Measurements from ENCODE around the gene OLFM1.

The OLFM1 gene

GRCh38 chr9:135076143-135076875, 11.2 kb upstream of the OLFM1 start:
- DNase-seq (ENCODE audit: low read depth in 2 of 2) = no peak

DNA sequence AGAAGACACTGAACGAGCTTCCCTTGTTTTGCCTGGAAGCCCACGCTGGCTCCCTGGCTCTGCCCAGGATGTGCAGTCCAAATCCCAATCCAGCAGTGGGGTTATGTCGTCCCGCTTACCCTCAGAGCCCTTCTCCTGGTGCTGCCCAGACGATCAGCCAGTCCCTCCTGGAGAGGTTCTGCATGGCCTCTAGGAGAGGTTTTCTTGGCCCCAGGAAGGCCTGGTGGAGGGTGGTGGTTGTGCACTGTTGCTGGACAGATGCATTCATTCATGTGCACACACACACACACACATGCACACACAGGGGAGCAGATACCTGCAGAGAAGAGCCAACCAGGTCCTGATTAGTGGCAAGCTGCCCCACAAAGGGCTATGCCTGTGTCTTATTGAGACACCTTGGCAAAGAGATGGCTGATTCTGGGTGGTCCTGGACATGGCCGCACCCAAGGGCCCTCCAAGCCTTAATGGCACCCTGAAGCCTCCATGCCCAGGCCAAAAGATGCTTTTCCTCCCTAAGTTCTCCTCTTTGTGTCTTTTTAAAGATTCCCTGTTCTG, 10.5 kb upstream of the OLFM1 start:
- DNase-seq (ENCODE audit: low read depth in 2 of 2) = no peak

GRCh38 chr9:135077497-135078200, 9.8 kb upstream of the OLFM1 start:
- no peak for DNase-seq (ENCODE audit: low read depth in 2 of 2)

GRCh38 chr9:135078361-135078821, 9.1 kb upstream of the OLFM1 start:
- no peak for DNase-seq (ENCODE audit: low read depth in 2 of 2)

- DNase-seq (ENCODE audit: low read depth in 2 of 2) = no peak
Measured at GRCh38 chr9:135079018-135079417, 8.4 kb upstream of the OLFM1 start.

GRCh38 chr9:135079676-135080075, 7.8 kb upstream of the OLFM1 start:
- no peak for DNase-seq (ENCODE audit: low read depth in 2 of 2)

- DNase-seq (ENCODE audit: low read depth in 2 of 2) = no peak
Measured at GRCh38 chr9:135080286-135081263, 6.9 kb upstream of the OLFM1 start.

- no peak for DNase-seq (ENCODE audit: low read depth in 2 of 2)
Measured at GRCh38 chr9:135081264-135081660, 6.2 kb upstream of the OLFM1 start.

- no peak for DNase-seq (ENCODE audit: low read depth in 2 of 2)
Measured at GRCh38 chr9:135081731-135082130, 5.7 kb upstream of the OLFM1 start.

- no peak for DNase-seq (ENCODE audit: low read depth in 2 of 2)
Measured at GRCh38 chr9:135082536-135082935, 4.9 kb upstream of the OLFM1 start.

DNA sequence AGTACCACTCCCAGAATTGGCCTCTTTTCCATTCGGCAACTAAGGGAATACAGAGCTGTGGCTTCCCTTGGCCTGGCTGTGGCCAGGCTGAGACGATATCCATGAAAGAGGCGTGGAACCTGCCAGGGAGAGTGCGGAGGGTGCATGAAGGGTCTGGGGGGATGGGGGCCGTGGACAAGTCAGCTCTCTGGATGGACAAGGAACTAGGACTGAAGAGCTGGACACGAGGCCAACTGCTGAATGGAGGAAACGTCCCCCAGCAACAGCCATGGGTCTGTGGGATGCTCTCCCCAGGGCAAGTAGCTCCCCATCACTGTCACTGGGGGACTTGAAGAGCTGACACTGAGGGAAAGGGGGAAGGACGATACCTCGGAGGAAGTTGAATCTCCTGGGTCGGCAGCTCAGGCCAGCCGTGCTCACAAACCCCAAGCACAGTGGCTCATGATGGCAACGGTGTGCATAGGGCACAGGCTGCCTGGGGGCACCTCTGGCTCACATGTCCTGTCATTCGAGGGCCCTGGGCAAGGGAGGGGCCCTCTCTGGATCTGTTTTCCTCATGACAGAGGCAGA, 4.1 kb upstream of the OLFM1 start:
- DNase-seq (ENCODE audit: low read depth in 2 of 2) = no peak

DNA sequence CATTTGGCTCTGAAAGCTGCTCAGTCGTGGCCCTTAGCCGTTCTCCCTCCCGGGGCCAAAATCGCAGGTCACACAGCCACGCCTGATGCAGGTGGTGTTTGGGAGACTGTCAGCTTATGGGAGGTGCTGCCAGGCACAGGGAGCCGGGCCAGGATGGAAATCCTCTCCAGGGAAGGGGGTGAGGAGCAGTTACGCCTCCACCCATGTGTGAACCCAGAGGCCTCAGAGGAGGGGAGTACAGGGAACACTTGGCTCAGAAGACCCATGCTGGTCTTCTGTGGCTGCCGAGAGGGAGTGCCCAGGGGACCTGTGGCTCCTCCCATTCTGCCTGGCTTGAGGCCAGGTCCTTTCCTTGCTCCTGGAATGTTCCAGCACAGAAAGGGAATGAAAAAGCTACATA, 3.6 kb upstream of the OLFM1 start:
- no peak for DNase-seq (ENCODE audit: low read depth in 2 of 2)

- no peak for DNase-seq (ENCODE audit: low read depth in 2 of 2)
Measured at GRCh38 chr9:135084262-135084661, 3.2 kb upstream of the OLFM1 start.

DNA sequence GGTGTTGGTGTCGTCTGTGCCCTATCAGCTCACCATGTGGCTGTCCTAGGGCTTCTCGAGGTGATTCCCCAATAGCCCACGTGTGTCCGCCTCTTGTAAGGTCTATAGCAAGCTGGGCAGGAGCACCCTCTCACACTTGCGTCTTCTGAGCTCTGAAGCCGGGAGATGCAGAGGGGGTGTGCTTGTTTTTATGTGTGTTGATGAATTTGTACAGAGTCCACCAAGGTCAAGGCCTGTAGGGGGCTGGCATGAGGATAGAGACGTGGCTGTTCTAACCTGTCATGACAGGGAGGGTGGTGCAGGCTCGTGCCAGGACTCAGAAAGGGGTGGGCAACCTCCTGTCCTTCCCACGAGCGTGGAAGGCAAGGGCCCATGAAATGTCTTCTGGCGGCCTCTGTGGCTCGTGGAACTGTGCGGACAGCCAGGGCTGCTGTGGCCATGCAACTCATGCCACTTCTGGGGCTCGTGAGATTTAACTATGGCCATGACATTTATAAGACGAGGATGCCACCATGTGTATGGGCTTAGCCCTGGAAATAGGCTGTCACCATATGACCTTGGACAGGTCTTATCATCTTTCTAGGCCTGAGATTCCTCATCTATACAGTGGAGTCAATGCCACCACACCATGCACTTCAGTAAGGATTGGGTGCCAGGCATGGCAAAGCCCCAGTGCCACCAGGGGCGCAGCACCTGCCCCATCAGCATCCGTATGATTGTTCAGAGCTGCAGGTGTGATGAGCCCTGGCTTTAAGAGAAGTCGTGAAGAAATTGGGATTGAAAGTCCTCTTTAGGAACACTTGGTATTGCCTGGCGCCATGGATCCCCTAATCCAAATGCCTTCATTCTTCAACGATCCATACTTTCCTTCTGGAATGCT, 2.3 kb upstream of the OLFM1 start:
- no peak for DNase-seq (ENCODE audit: low read depth in 2 of 2)

DNA sequence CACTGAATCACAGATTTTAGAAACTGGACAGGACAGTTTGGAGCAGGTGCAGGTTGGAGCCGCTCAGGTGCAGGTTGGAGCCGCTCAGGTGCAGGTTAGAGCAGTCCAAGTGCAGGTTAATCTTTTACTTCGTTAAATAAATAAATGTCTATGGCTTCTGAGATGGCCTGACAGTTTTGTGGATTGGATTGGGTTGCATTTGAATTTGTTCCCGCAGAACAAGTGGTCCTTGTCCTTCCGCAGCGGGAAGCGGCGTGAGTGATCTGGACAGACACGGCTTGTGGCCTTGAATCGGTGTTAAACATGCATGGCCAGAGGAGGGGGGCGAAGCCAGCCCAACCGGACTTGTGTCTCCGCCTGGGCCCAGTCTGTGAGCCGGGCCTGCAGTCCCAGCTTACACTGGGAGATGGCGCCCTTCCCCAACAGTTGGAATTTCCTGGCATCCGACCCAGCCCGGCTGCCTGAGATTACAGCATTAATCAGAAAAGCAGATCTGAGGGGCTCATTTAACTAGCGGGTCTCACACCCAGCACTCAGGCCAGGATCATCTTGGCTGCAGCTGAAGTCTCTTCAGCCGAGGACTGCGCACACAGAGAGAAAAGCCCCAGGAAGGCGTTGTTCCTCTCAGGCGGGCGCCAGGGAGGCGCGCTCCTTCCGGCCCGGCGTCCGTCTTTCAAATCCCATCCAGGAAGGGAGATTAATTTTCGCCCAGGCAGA, 1.5 kb upstream of the OLFM1 start:
- no peak for DNase-seq (ENCODE audit: low read depth in 2 of 2)

GRCh38 chr9:135086597-135087488, 625 bp upstream of the OLFM1 start:
- no peak for DNase-seq (ENCODE audit: low read depth in 2 of 2)

DNA sequence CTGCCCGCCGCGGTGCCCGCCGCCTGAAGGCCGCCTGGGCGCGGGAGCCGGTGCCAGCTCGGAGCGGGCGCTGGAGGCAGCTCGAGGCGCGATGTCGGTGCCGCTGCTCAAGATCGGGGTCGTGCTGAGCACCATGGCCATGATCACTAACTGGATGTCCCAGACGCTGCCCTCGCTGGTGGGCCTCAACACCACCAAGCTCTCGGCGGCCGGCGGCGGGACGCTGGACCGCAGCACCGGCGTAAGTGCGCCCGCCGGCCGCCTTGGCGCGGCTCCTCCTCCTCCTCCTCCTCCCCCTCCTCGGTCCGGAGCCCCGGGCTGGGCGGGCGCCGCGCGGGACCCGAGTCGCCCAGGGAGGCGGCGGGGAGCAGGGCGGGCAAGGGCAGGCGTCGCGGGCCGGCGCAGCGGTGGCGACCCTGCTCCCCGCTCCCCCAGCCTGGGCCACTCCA, 455 bp downstream of the OLFM1 start:
- no peak for DNase-seq (ENCODE audit: low read depth in 2 of 2)

DNA sequence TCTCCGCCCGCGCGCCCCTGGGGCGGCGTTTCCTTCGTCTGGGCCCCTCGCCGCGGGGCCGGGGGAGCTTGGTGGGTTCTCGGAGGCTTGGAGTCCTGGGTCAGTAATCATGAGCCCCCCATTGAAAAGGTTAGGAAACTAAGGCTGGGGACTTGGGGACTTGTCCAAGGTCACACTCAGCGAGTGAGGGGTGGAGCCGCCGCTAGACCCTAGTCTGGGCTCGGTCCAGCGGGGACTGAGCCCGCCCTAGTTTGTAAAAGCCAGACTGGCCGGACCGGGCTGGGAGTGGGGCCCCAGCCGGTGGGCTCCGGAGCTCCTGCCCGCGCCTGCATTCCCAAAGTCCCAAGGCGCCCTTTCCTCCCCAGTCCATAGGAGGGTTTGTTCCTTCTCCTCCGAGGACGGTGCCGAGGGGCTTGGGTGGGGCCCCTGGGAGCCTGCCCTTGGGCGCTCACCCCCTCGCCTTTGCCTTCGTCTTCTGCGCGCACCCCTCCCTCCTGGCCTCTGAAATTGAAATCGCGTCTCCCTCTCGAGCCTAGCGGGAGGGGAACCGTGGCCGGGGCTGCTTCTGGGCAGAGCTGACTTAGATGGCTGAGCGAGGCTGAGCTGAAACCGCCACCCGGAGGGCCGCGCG, 995 bp downstream of the OLFM1 start:
- no peak for DNase-seq (ENCODE audit: low read depth in 2 of 2)
